ENCODE data around the gene BRMS1. TPM values are rescaled to one million over a fixed set of nuclear protein-coding genes. Genes with fewer than 3 reads are reported as not detected.
A peak's percentile ranks its signal among the peaks of the same experiment; 100 is the strongest.
"Not testable (repeated sequence)": the region's sequence is repeated elsewhere in the genome, so short reads cannot be mapped to it uniquely, and the experiment has no call there.

The BRMS1 gene
- total RNA-seq, 3 donors from 2014 or later, result 52.0 to 61.6 (median 54.3) TPM

- H3K4me3 ChIP-seq, result no peak overlapping the region
- no peaks in the 10 kb centered on the region for H3K9me3 ChIP-seq
- DNase-seq (ENCODE audit: low spot score in 2 of 2), result no peak
- no peaks in the 10 kb centered on the region for H3K27me3 ChIP-seq
- H3K4me1 ChIP-seq, result no peaks in the 10 kb centered on the region
- H3K36me3 ChIP-seq, result no peaks in the 10 kb centered on the region
- intact Hi-C loops (cut with DNase I; ENCODE audit: low total_unique reads), result no loop called here
- TF ChIP-seq CTCF (IDR thresholded peaks at IDR 0.05) (no peak), POLR2A (IDR thresholded peaks at IDR 0.05) (no peak), POLR2AphosphoS5 (IDR thresholded peaks at IDR 0.05) (no peak)
- peak overlapping the region; percentile 36 to 48 for H3K27ac ChIP-seq
Observed at GRCh38 chr11:66362481-66363147, 17.7 kb upstream of the BRMS1 start.

- Histone ChIP-seq H3K4me3 (no peak overlapping the region), H3K36me3 (no peaks in the 10 kb centered on the region), H3K27ac (no peak overlapping the region), H3K27me3 (no peaks in the 10 kb centered on the region), H3K9me3 (no peaks in the 10 kb centered on the region), H3K4me1 (no peaks in the 10 kb centered on the region)
- TF ChIP-seq POLR2A (IDR thresholded peaks at IDR 0.05) (no peak), CTCF (IDR thresholded peaks at IDR 0.05) (no peak), POLR2AphosphoS5 (IDR thresholded peaks at IDR 0.05) (no peak)
- DNase-seq (ENCODE audit: low spot score in 2 of 2), result no peak
- intact Hi-C loops (cut with DNase I; ENCODE audit: low total_unique reads), result no loop called here
Observed at GRCh38 chr11:66361502-66361941, 16.6 kb upstream of the BRMS1 start.

- Histone ChIP-seq H3K4me1 (no peaks in the 10 kb centered on the region), H3K9me3 (no peaks in the 10 kb centered on the region), H3K4me3 (no peak overlapping the region), H3K36me3 (no peaks in the 10 kb centered on the region), H3K27me3 (no peaks in the 10 kb centered on the region), H3K27ac (no peak overlapping the region)
- DNase-seq (ENCODE audit: low spot score in 2 of 2), result no peak
- TF ChIP-seq POLR2A (IDR thresholded peaks at IDR 0.05) (no peak), POLR2AphosphoS5 (IDR thresholded peaks at IDR 0.05) (no peak), CTCF (IDR thresholded peaks at IDR 0.05) (no peak)
- intact Hi-C loops (cut with DNase I; ENCODE audit: low total_unique reads), result no loop called here
Observed at GRCh38 chr11:66360406-66361073, 15.6 kb upstream of the BRMS1 start.

DNA sequence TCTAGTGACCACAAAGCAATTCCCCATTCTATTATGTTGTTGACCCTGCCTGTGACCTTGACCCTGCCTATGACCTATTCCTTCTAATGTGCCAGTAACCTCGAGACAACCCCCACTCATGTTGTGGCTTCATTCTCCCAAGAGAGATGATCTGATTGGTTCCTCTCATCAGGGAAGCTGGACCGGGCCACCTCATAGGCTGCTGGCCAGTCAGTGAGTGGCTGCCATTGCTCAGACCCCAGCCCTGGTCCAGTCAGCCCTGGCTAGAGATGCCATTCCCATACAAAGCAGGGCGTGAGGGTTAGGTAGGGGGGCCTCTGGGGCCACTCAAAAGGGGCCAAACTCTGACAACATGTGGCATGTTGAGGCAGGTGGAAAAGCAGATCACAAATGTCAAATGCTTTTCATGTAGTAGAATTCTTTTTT lies 14.8 kb upstream of the BRMS1 start:
- no peaks in the 10 kb centered on the region for H3K27me3 ChIP-seq
- no peaks in the 10 kb centered on the region for H3K9me3 ChIP-seq
- DNase-seq (ENCODE audit: low spot score in 2 of 2), result no peak
- intact Hi-C loops (cut with DNase I; ENCODE audit: low total_unique reads), result no loop called here
- H3K36me3 ChIP-seq, result no peaks in the 10 kb centered on the region
- no peak for TF ChIP-seq POLR2AphosphoS5 (IDR thresholded peaks at IDR 0.05)
- no peak for TF ChIP-seq POLR2A (IDR thresholded peaks at IDR 0.05)
- TF ChIP-seq CTCF (IDR thresholded peaks at IDR 0.05), result no peak
- H3K4me1 ChIP-seq, result no peaks in the 10 kb centered on the region
- no peak overlapping the region for H3K4me3 ChIP-seq
- H3K27ac ChIP-seq, result no peak overlapping the region

GRCh38 chr11:66350560-66351235 lies 5.8 kb upstream of the BRMS1 start:
- DNase-seq (ENCODE audit: low spot score in 2 of 2); H3K27ac ChIP-seq; intact Hi-C loops (cut with DNase I; ENCODE audit: low total_unique reads); H3K4me1 ChIP-seq; H3K9me3 ChIP-seq; H3K4me3 ChIP-seq; H3K36me3 ChIP-seq; H3K27me3 ChIP-seq: not testable (repeated sequence)
